HEK293 (cell line): Measurements from ENCODE around the gene ODAD4.
A peak's percentile ranks its signal among the peaks of the same experiment; 100 is the strongest.

Experiments
- BCL11A ChIP-seq: fragments of 450-650 bp; formaldehyde crosslinking; IDR thresholded peaks from 2 replicates; pipeline ENCODE4 v1.5.1; 2016; ENCODE audit warnings: low read depth, missing biosample characterization, missing genetic modification characterization
- BCL11B ChIP-seq: fragments of 450-650 bp; formaldehyde crosslinking; IDR thresholded peaks from 2 replicates; pipeline ENCODE4 v1.5.1; 2016; ENCODE audit warnings: low read depth, missing biosample characterization, missing genetic modification characterization
- CTCF ChIP-seq: fragments of 450-650 bp; formaldehyde crosslinking; IDR thresholded peaks from 2 replicates; pipeline ENCODE4 v1.5.1; 2016; ENCODE audit warnings: missing biosample characterization, missing genetic modification characterization
- GLIS1 ChIP-seq: fragments of 450-650 bp; formaldehyde crosslinking; IDR thresholded peaks from 2 replicates; pipeline ENCODE4 v1.5.1; 2016; ENCODE audit warnings: missing biosample characterization, missing genetic modification characterization
- IKZF3 ChIP-seq: fragments of 450-650 bp; IDR thresholded peaks from 2 replicates; pipeline ENCODE4 v1.5.0; 2018; ENCODE audit warnings: missing biosample characterization, mild to moderate bottlenecking, missing genetic modification characterization, moderate library complexity
- PRDM4 ChIP-seq: fragments of 450-650 bp; formaldehyde crosslinking; IDR thresholded peaks from 2 replicates; pipeline ENCODE4 v1.5.1; 2017; ENCODE audit warnings: missing biosample characterization, missing genetic modification characterization
- TSHZ1 ChIP-seq: fragments of 450-650 bp; formaldehyde crosslinking; IDR thresholded peaks from 2 replicates; pipeline ENCODE4 v1.5.1; 2016; ENCODE audit warnings: missing biosample characterization, missing genetic modification characterization, borderline replicate concordance
- ZBTB21 ChIP-seq: fragments of 450-650 bp; formaldehyde crosslinking; IDR thresholded peaks from 2 replicates; pipeline ENCODE4 v1.5.1; 2017; ENCODE audit warnings: missing biosample characterization, missing genetic modification characterization
- ZFP3 ChIP-seq: fragments of 450-650 bp; formaldehyde crosslinking; IDR thresholded peaks from 2 replicates; pipeline ENCODE4 v1.5.1; 2016; ENCODE audit warnings: low read depth, missing biosample characterization, missing genetic modification characterization
- ZNF10 ChIP-seq: fragments of 450-650 bp; formaldehyde crosslinking; IDR thresholded peaks from 2 replicates; pipeline ENCODE4 v1.5.1; 2017; ENCODE audit warnings: missing biosample characterization, missing genetic modification characterization
- ZNF114 ChIP-seq: fragments of 450-650 bp; formaldehyde crosslinking; IDR thresholded peaks from 2 replicates; pipeline ENCODE4 v1.5.0; 2017; ENCODE audit warnings: missing biosample characterization, missing genetic modification characterization
- ZNF133 ChIP-seq: fragments of 450-650 bp; formaldehyde crosslinking; IDR thresholded peaks from 2 replicates; pipeline ENCODE4 v1.5.1; 2016; ENCODE audit warnings: missing biosample characterization, missing genetic modification characterization
- ZNF175 ChIP-seq: fragments of 450-650 bp; formaldehyde crosslinking; IDR thresholded peaks from 2 replicates; pipeline ENCODE4 v1.5.1; 2016; ENCODE audit warnings: missing biosample characterization, missing genetic modification characterization
- ZNF202 ChIP-seq: fragments of 450-650 bp; formaldehyde crosslinking; IDR thresholded peaks from 2 replicates; pipeline ENCODE4 v1.5.1; 2016; ENCODE audit warnings: missing biosample characterization, missing genetic modification characterization, borderline replicate concordance
- ZNF221 ChIP-seq: fragments of 450-650 bp; formaldehyde crosslinking; IDR thresholded peaks from 2 replicates; pipeline ENCODE4 v1.5.1; 2017; ENCODE audit warnings: missing biosample characterization, missing genetic modification characterization, borderline replicate concordance
- ZNF239 ChIP-seq: fragments of 450-650 bp; formaldehyde crosslinking; IDR thresholded peaks from 2 replicates; pipeline ENCODE4 v1.5.1; 2016; ENCODE audit warnings: missing biosample characterization, missing genetic modification characterization
- ZNF248 ChIP-seq: fragments of 450-650 bp; formaldehyde crosslinking; IDR thresholded peaks from 2 replicates; pipeline ENCODE4 v1.5.1; 2017; ENCODE audit warnings: missing biosample characterization, missing genetic modification characterization
- ZNF426 ChIP-seq: fragments of 450-650 bp; formaldehyde crosslinking; IDR thresholded peaks from 2 replicates; pipeline ENCODE4 v1.5.1; 2017; ENCODE audit warnings: missing biosample characterization, missing genetic modification characterization, mild to moderate bottlenecking, inconsistent platforms, moderate library complexity
- ZNF488 ChIP-seq: fragments of 450-650 bp; formaldehyde crosslinking; IDR thresholded peaks from 2 replicates; pipeline ENCODE4 v1.5.1; 2016; ENCODE audit warnings: missing biosample characterization, missing genetic modification characterization
- ZNF558 ChIP-seq: fragments of 450-650 bp; formaldehyde crosslinking; IDR thresholded peaks from 2 replicates; pipeline ENCODE4 v1.5.1; 2016; ENCODE audit warnings: missing biosample characterization, missing genetic modification characterization
- ZNF571 ChIP-seq: fragments of 450-650 bp; formaldehyde crosslinking; IDR thresholded peaks from 2 replicates; pipeline ENCODE4 v1.5.0; 2017; ENCODE audit warnings: missing biosample characterization, missing genetic modification characterization
- ZNF580 ChIP-seq: fragments of 450-650 bp; formaldehyde crosslinking; IDR thresholded peaks from 2 replicates; pipeline ENCODE4 v1.5.1; 2016; ENCODE audit warnings: missing biosample characterization, missing genetic modification characterization
- ZNF600 ChIP-seq: fragments of 450-650 bp; formaldehyde crosslinking; IDR thresholded peaks from 2 replicates; pipeline ENCODE4 v1.5.1; 2016; ENCODE audit warnings: missing biosample characterization, missing genetic modification characterization
- ZNF629 ChIP-seq: fragments of 450-650 bp; formaldehyde crosslinking; IDR thresholded peaks from 2 replicates; pipeline ENCODE4 v1.5.1; 2017; ENCODE audit warnings: missing biosample characterization, missing genetic modification characterization
- ZNF777 ChIP-seq: fragments of 450-650 bp; formaldehyde crosslinking; IDR thresholded peaks from 2 replicates; pipeline ENCODE4 v1.5.1; 2017; ENCODE audit warnings: missing biosample characterization, missing genetic modification characterization, borderline replicate concordance
- ZNF792 ChIP-seq: fragments of 450-650 bp; formaldehyde crosslinking; IDR thresholded peaks from 2 replicates; pipeline ENCODE4 v1.5.1; 2016; ENCODE audit warnings: missing biosample characterization, missing genetic modification characterization
- ZSCAN5A ChIP-seq: fragments of 450-650 bp; formaldehyde crosslinking; IDR thresholded peaks from 2 replicates; pipeline ENCODE4 v1.5.1; 2016; ENCODE audit warnings: missing biosample characterization, missing genetic modification characterization
- ZXDB ChIP-seq: fragments of 450-650 bp; formaldehyde crosslinking; IDR thresholded peaks from 2 replicates; pipeline ENCODE4 v1.5.1; 2016; ENCODE audit warnings: missing biosample characterization, missing genetic modification characterization

The ODAD4 gene

GRCh38 chr17:41917679-41918313 lies 12.6 kb upstream of the ODAD4 start (continued):
- TF ChIP-seq ZNF777 (tag by site-specific recombination), result no peak
- TF ChIP-seq ZNF580 (tag by site-specific recombination), result no peak
- TF ChIP-seq ZNF629 (tag by site-specific recombination), result no peak; the same call in 1 of the 2 replicates
- TF ChIP-seq ZNF571 (tag by site-specific recombination), result no peak
- TF ChIP-seq GLIS1, result peak; percentile 89
- no peak; the same call in 1 of the 2 replicates for TF ChIP-seq ZXDB (tag by site-specific recombination)
- 0 out of 2 replicates have a peak, but pooled peaks have one; percentile 33 for TF ChIP-seq ZNF10 (tag by site-specific recombination)
- TF ChIP-seq IKZF3 (tag by site-specific recombination), result peak; percentile 58; the same call in 1 of the 2 replicates
- no peak for TF ChIP-seq ZNF558 (tag by site-specific recombination)
- no peak for TF ChIP-seq ZBTB21 (tag by site-specific recombination)
- no peak for TF ChIP-seq ZNF114 (tag by site-specific recombination)
- TF ChIP-seq CTCF, result peak; percentile 52; the same call in 1 of the 2 replicates
- no peak for TF ChIP-seq ZNF488
- TF ChIP-seq ZFP3 (tag by site-specific recombination), result no peak
- no peak for TF ChIP-seq ZNF426 (tag by site-specific recombination)
- TF ChIP-seq TSHZ1 (tag by site-specific recombination), result no peak
- no peak for TF ChIP-seq BCL11A (tag by site-specific recombination)
- no peak for TF ChIP-seq ZSCAN5A
- TF ChIP-seq ZNF792, result no peak
- no peak for TF ChIP-seq ZNF239 (tag by site-specific recombination)
- TF ChIP-seq ZNF133 (tag by site-specific recombination), result no peak
- TF ChIP-seq ZNF248, result no peak
- TF ChIP-seq PRDM4 (tag by site-specific recombination), result no peak
- no peak for TF ChIP-seq ZNF175 (tag by site-specific recombination)
- TF ChIP-seq ZNF600 (tag by site-specific recombination), result no peak
- TF ChIP-seq ZNF221, result no peak
- TF ChIP-seq ZNF202, result no peak
- TF ChIP-seq BCL11B, result no peak
